Effector CD4-positive, alpha-beta T cell (primary cell): ENCODE measurements around the gene FBXW12.

ENCODE experiments used
- DNase-seq: peaks from one replicate; pipeline ENCODE4 v3.0.0-alpha.2; 2020

The FBXW12 gene

GRCh38 chr3:48408823-48409281 lies 36.8 kb downstream of the FBXW12 start:
- DNase-seq: no peak

GRCh38 chr3:48409291-48410201 lies 37.5 kb downstream of the FBXW12 start:
- DNase-seq: no peak

GRCh38 chr3:48410205-48411040 lies 38.4 kb downstream of the FBXW12 start:
- no peak for DNase-seq

- no peak for DNase-seq
Measured at GRCh38 chr3:48411041-48411588, 39.1 kb downstream of the FBXW12 start.

GRCh38 chr3:48411606-48412374 lies 39.8 kb downstream of the FBXW12 start:
- no peak for DNase-seq

GRCh38 chr3:48412375-48413001 lies 40.5 kb downstream of the FBXW12 start:
- DNase-seq: no peak

GRCh38 chr3:48413086-48413485 lies 41.1 kb downstream of the FBXW12 start:
- no peak for DNase-seq

GRCh38 chr3:48413611-48414010 lies 41.6 kb downstream of the FBXW12 start:
- no peak for DNase-seq

GRCh38 chr3:48414376-48415250 lies 42.6 kb downstream of the FBXW12 start:
- DNase-seq: no peak

- DNase-seq: no peak
Measured at GRCh38 chr3:48415251-48415953, 43.4 kb downstream of the FBXW12 start.

GRCh38 chr3:48416091-48416505 lies 44.1 kb downstream of the FBXW12 start:
- no peak for DNase-seq

- no peak for DNase-seq
Measured at GRCh38 chr3:48416546-48416945, 44.5 kb downstream of the FBXW12 start.

GRCh38 chr3:48417529-48418108 lies 45.6 kb downstream of the FBXW12 start:
- no peak for DNase-seq

GRCh38 chr3:48418140-48418539 lies 46.1 kb downstream of the FBXW12 start:
- DNase-seq: no peak

- DNase-seq: no peak
Measured at GRCh38 chr3:48418651-48419050, 46.6 kb downstream of the FBXW12 start.

- no peak for DNase-seq
Measured at GRCh38 chr3:48419149-48419548, 47.1 kb downstream of the FBXW12 start.

- no peak for DNase-seq
Measured at GRCh38 chr3:48419597-48419996, 47.6 kb downstream of the FBXW12 start.

GRCh38 chr3:48420561-48420960 lies 48.5 kb downstream of the FBXW12 start:
- DNase-seq: no peak

- DNase-seq: no peak
Measured at GRCh38 chr3:48422272-48422671, 50.3 kb downstream of the FBXW12 start.

- no peak for DNase-seq
Measured at GRCh38 chr3:48422681-48423080, 50.7 kb downstream of the FBXW12 start.
